A549 (cell line): ENCODE data around the gene NFATC3. TPM values are rescaled to one million over a fixed set of nuclear protein-coding genes. Genes with fewer than 3 reads are reported as not detected.
"Not testable (repeated sequence)": the region's sequence is repeated elsewhere in the genome, so short reads cannot be mapped to it uniquely, and the experiment has no call there.

Experiments
- ATAC-seq, 2 experiments: fragments of 200-7000 bp in 1 of 2; fragments of >200 bp in 1 of 2; cut with Nextera tagmentation in 1 of 2; cut with Tn5 transposase in 1 of 2; 3 replicates each; pipeline versions ENCODE4 v1.8.0 to v1.9.1; 2018 to 2020; ENCODE audit warnings: mild to moderate bottlenecking in 1 of 2, moderate library complexity in 1 of 2
- CTCF ChIA-PET: fragments of 300-600 bp; sonication (Branson Sonifier 250); formaldehyde crosslinking; extraction: SDS; loops from one replicate; lab custom pipeline; 2021; ENCODE audit warnings: antibody characterized with exemption, inconsistent platforms; lab: Yijun Ruan, JAX
- POLR2A ChIA-PET: fragments of 350-600 bp; formaldehyde crosslinking; extraction: SDS; loops from one replicate; lab custom pipeline; 2021; ENCODE audit warnings: antibody characterized with exemption, inconsistent platforms; lab: Yijun Ruan, JAX
- DNase-seq, 2 experiments: peaks; one replicate each; pipeline versions ENCODE4 v3.0.0 to v3.0.0-alpha.2; 2011 to 2016; ENCODE audit warnings: low read depth in 1 of 2, low spot score in 1 of 2
- FAIRE-seq: peaks from 2 replicates; lab custom pipeline; 2011; peaks lifted over from hg19 to GRCh38; lab: Jason Lieb, UNC
- H3K27ac ChIP-seq, 2 experiments: fragments of >200 bp; sonication (Bioruptor Twin); formaldehyde crosslinking; 3 replicates each; pipeline ENCODE4 v1.5.1; 2016 to 2017
- H3K4me1 ChIP-seq: fragments of >200 bp; sonication (Bioruptor Twin); formaldehyde crosslinking; 3 replicates; pipeline ENCODE4 v1.6.1; 2016
- H3K4me2 ChIP-seq: fragments of >200 bp; sonication (Bioruptor Twin); formaldehyde crosslinking; 3 replicates; pipeline ENCODE4 v1.6.1; 2016
- H3K4me3 ChIP-seq: fragments of >200 bp; sonication (Bioruptor Twin); formaldehyde crosslinking; 3 replicates; pipeline ENCODE4 v1.5.1; 2016
- H3K9me3 ChIP-seq: fragments of >200 bp; sonication (Bioruptor Twin); formaldehyde crosslinking; 3 replicates; pipeline ENCODE4 v1.6.1; 2016
- CHD2 ChIP-seq: fragments of 150-350 bp; IDR thresholded peaks from 2 replicates; pipeline ENCODE4 v1.6.1; 2014; ENCODE audit warnings: low read length; ENCODE audit not compliant: partially characterized antibody
- EHF ChIP-seq: fragments of 250-450 bp; sonication (Bioruptor Pico); IDR thresholded peaks from 2 replicates; pipeline ENCODE4 v1.5.0; 2020; ENCODE audit warnings: mild to moderate bottlenecking
- EP300 ChIP-seq, 2 experiments: fragments of >200 bp; sonication (Bioruptor Twin); formaldehyde crosslinking; IDR thresholded peaks; 2 replicates in 1 of 2; 3 replicates in 1 of 2; pipeline ENCODE4 v1.6.1; 2016 to 2017
- FOSB ChIP-seq: fragments of 250-450 bp; sonication (Bioruptor Pico); IDR thresholded peaks from 2 replicates; pipeline ENCODE4 v1.5.0; 2020; ENCODE audit warnings: mild to moderate bottlenecking, moderate library complexity
- GATA3 ChIP-seq: IDR thresholded peaks from 2 replicates; pipeline ENCODE4 v1.6.1; 2012; ENCODE audit warnings: borderline replicate concordance
- HOXB13 ChIP-seq: fragments of 250-450 bp; sonication (Bioruptor Pico); IDR thresholded peaks from 2 replicates; pipeline ENCODE4 v1.5.0; 2020; ENCODE audit warnings: low read depth, mild to moderate bottlenecking, moderate library complexity
- HOXB5 ChIP-seq: fragments of 250-450 bp; sonication (Bioruptor Pico); IDR thresholded peaks from 2 replicates; pipeline ENCODE4 v1.5.0; 2020; ENCODE audit warnings: mild to moderate bottlenecking, moderate library complexity
- KDM5A ChIP-seq: fragments of 200-600 bp; sonication (generic); IDR thresholded peaks from 2 replicates; pipeline ENCODE4 v1.6.1; 2016; ENCODE audit warnings: antibody characterized with exemption, mild to moderate bottlenecking
- MAFK ChIP-seq: fragments of 450-650 bp; IDR thresholded peaks from 2 replicates; pipeline ENCODE4 v1.6.1; 2014; ENCODE audit not compliant: partially characterized antibody
- MAZ ChIP-seq: fragments of 150-350 bp; IDR thresholded peaks from 2 replicates; pipeline ENCODE4 v1.6.1; 2014; ENCODE audit warnings: antibody characterized with exemption, low read depth, low read length, borderline replicate concordance
- MYC ChIP-seq: IDR thresholded peaks from 2 replicates; pipeline ENCODE4 v1.6.1; 2012; ENCODE audit warnings: mild to moderate bottlenecking, inconsistent platforms, low read length, improper control_type of control experiment, borderline replicate concordance
- NFE2L2 ChIP-seq: fragments of 150-350 bp; conservative IDR thresholded peaks from 2 replicates; pipeline ENCODE4 v1.6.1; 2014; ENCODE audit warnings: low read length
- NPAS2 ChIP-seq: fragments of 250-450 bp; sonication (Bioruptor Pico); IDR thresholded peaks from 2 replicates; pipeline ENCODE4 v1.8.0; 2022; ENCODE audit warnings: mild to moderate bottlenecking, moderate library complexity, borderline replicate concordance
- NR3C1 ChIP-seq: fragments of >200 bp; sonication (Bioruptor Twin); formaldehyde crosslinking; IDR thresholded peaks from 3 replicates; pipeline ENCODE4 v1.6.1; 2017
- RAD21 ChIP-seq, 2 experiments: fragments of >200 bp in 1 of 2; sonication (Bioruptor Twin) in 1 of 2; formaldehyde crosslinking in 1 of 2; IDR thresholded peaks in 1 of 2; conservative IDR thresholded peaks in 1 of 2; 2 replicates in 1 of 2; 3 replicates in 1 of 2; pipeline ENCODE4 v1.6.1; 2012 to 2018; ENCODE audit warnings: inconsistent platforms in 1 of 2
- RCOR1 ChIP-seq: fragments of 150-350 bp; IDR thresholded peaks from 2 replicates; pipeline ENCODE4 v1.6.1; 2014; ENCODE audit warnings: antibody characterized with exemption, low read length, low read depth
- TFCP2L1 ChIP-seq: fragments of 250-450 bp; sonication (Bioruptor Pico); IDR thresholded peaks from 2 replicates; pipeline ENCODE4 v1.5.0; 2021; ENCODE audit warnings: mild to moderate bottlenecking
- USF2 ChIP-seq: fragments of 450-650 bp; IDR thresholded peaks from 2 replicates; pipeline ENCODE4 v1.6.1; 2014; ENCODE audit warnings: antibody characterized with exemption
- ZSCAN20 ChIP-seq: fragments of 250-450 bp; sonication (Bioruptor Pico); IDR thresholded peaks from 2 replicates; pipeline ENCODE4 v1.8.0; 2022; ENCODE audit warnings: mild to moderate bottlenecking, moderate library complexity
- WGBS: methylation state at CpG from one replicate; pipeline ENCODE4 v1.1.6; 2017; ENCODE audit errors: missing lambda C conversion rate; 5-methylcytosine and 5-hydroxymethylcytosine counted together
- polyA plus RNA-seq, 4 experiments: library from polyadenylated mRNA; depleted of rRNA in 3 of 4; stranded (reverse); fragments of >200 nt; fragmentation: RNase III in 1 of 4; extraction: RNeasy Plus Mini Kit Qiagen cat#74134 plus additional on column Dnase treatment in 1 of 4; gene quantifications; 2 replicates in 3 of 4; 3 replicates in 1 of 4; pipeline ENCODE4 v1.2.3, GENCODE V29; 2011 to 2017
- TF ChIP-seq, protein P1 (sequence below): fragments of 150-350 bp; IDR thresholded peaks from 2 replicates; pipeline ENCODE4 v1.6.1; 2014; ENCODE audit warnings: low read depth, mild to moderate bottlenecking, low read length

The NFATC3 gene
- polyA plus RNA-seq, 2 of the 4 experiments (the other 2 are of a cell fraction), result 13.3 to 23.9 TPM

DNA sequence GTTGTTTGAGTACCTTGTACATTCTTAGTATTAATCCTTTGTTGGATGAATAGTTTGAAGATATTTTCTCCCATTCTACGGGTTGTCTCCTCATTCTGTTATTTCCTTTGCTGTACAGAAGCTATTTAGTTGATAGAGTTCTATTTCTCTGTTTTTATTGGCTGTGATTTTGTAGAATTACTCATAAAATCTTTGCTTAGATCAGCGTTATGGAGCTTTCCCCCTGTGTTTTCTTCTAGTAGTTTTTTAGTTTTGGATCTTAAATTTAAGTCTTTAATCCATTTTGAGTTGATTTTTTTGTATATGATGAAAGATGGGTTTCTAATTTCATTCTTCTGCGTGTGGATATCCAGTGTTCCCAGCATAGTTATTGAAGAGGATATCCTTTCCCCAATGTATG is 45.4 kb downstream of the NFATC3 start:
- H3K4me3 ChIP-seq, result no peak overlapping the region
- H3K4me2 ChIP-seq, result no peak overlapping the region
- WGBS, result 68% methylated on average over 3 of the region's 3 CpGs
- no peak for TF ChIP-seq FOSB (CRISPR knock-in tag)
- peak; percentile 47 for TF ChIP-seq MAFK
- no peak for TF ChIP-seq NR3C1
- H3K4me1 ChIP-seq, result peaks cover 13% of the 10 kb centered on the region; the same call in 1 of the 3 replicates
- DNase-seq, result no peak
- ChIA-PET CTCF (interaction anchor here (1.1 kb wide), 1 partner anchor 46 kb away, joined by 3 read pairs; the partner anchor contains the start of gene NFATC3), POLR2A (no interaction called here)
- no peaks in the 10 kb centered on the region for H3K9me3 ChIP-seq
- ATAC-seq, result no peak
- H3K27ac ChIP-seq, result no peak overlapping the region
- no peak for FAIRE-seq

DNA sequence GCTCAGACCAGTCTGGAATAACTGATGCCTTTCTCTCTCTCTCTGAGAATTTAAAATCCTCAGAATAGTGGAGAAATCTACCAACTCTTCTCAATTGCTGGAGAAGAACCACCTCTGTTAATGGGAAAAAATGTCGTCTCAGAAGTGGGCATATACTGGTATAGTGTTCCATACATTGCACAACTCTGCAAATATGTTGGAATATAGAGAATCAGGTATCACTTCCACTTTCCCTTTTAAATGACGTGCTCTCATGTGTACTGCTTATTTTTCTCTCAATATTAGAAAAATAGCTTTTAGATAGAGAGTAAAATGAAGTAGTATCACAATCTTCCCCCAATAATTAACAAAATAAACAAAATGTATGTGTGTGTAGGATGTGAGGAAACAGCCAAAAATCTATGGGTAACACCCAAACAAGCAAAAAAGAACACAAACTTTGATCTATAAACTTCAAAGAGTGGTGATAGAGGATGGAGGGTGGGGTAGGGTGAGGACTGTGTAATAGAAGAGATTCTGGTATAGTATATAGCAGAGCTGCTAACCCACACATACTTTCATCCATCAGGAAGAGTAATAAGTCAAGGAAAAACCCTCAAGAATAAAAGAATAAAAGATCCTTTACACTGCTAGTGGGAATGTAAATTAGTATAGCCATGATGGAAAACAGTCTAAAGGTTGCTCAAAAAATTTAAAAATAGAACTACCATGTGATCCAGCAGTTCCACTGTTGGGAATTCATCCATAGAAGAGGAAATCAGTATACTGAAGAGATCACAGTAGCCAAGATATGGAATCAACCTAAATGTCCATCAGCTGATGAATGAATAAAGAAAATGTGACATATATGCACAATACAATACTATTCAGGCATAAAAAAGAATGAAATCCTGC is 46.9 kb downstream of the NFATC3 start:
- ChIA-PET POLR2A (no interaction called here), CTCF (interaction anchor here (1.0 to 1.3 kb wide), 2 partner anchors 38 to 138 kb away, joined by 3 to 4 read pairs; no protein-coding TSS in a partner anchor)
- DNase-seq (no peak), FAIRE-seq (no peak), ATAC-seq (no peak)
- 86% methylated on average over 2 of the region's 2 CpGs for WGBS
- H3K4me3 ChIP-seq, result no peak overlapping the region
- H3K9me3 ChIP-seq, result no peaks in the 10 kb centered on the region
- no peak for TF ChIP-seq KDM5A
- no peak for TF ChIP-seq TFCP2L1
- no peak for TF ChIP-seq EP300 (IDR thresholded peaks at IDR 0.05)
- no peak for TF ChIP-seq RAD21 (conservative IDR thresholded peaks at IDR 0.05 in 1 of 2, IDR thresholded peaks at IDR 0.05 in 1 of 2)
- no peak for TF ChIP-seq EHF (CRISPR knock-in tag)
- no peak for TF ChIP-seq NPAS2 (CRISPR knock-in tag)
- TF ChIP-seq NFE2L2, result no peak
- TF ChIP-seq ZSCAN20, result no peak
- no peak for TF ChIP-seq MYC
- TF ChIP-seq GATA3, result no peak
- TF ChIP-seq HOXB5, result no peak
- TF ChIP-seq RCOR1, result no peak
- TF ChIP-seq CHD2, result no peak
- TF ChIP-seq USF2, result no peak
- TF ChIP-seq MAZ, result no peak
- TF ChIP-seq HOXB13 (CRISPR knock-in tag), result no peak
- TF ChIP-seq, protein P1, sequence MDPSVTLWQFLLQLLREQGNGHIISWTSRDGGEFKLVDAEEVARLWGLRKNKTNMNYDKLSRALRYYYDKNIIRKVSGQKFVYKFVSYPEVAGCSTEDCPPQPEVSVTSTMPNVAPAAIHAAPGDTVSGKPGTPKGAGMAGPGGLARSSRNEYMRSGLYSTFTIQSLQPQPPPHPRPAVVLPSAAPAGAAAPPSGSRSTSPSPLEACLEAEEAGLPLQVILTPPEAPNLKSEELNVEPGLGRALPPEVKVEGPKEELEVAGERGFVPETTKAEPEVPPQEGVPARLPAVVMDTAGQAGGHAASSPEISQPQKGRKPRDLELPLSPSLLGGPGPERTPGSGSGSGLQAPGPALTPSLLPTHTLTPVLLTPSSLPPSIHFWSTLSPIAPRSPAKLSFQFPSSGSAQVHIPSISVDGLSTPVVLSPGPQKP, result no peak
- peaks cover 13% of the 10 kb centered on the region; the same call in 1 of the 3 replicates for H3K4me1 ChIP-seq
- no peak overlapping the region for H3K4me2 ChIP-seq
- H3K27ac ChIP-seq, result no peak overlapping the region

- H3K4me2 ChIP-seq, H3K27ac ChIP-seq, H3K4me3 ChIP-seq, POLR2A ChIA-PET, FAIRE-seq, ATAC-seq, DNase-seq, H3K9me3 ChIP-seq: not testable (repeated sequence)
- 89% methylated on average over 4 of the region's 4 CpGs for WGBS
- H3K4me1 ChIP-seq, result peaks cover 13% of the 10 kb centered on the region; the same call in 1 of the 3 replicates
- CTCF ChIA-PET, result interaction anchor here (1.0 to 1.3 kb wide), 2 partner anchors 39 to 139 kb away, joined by 3 to 4 read pairs; no protein-coding TSS in a partner anchor
Observed at GRCh38 chr16:68133000-68133399, 47.8 kb downstream of the NFATC3 start.
